GM19035 (cell line): ENCODE measurements around the gene IGSF9.

ENCODE experiments used
- ATAC-seq: cut with Tn5 transposase; IDR thresholded peaks from one replicate; pipeline ENCODE4 v1.9.1; 2021; ENCODE audit not compliant: unreplicated experiment

Gene IGSF9

GRCh38 chr1:159946242-159947187 lies 1.1 kb upstream of the IGSF9 start:
- no peak for ATAC-seq

GRCh38 chr1:159944623-159945455 lies 574 bp downstream of the IGSF9 start:
- no peak for ATAC-seq

GRCh38 chr1:159943908-159944622 lies 1.3 kb downstream of the IGSF9 start:
- ATAC-seq: no peak

- no peak for ATAC-seq
Measured at GRCh38 chr1:159943278-159943640, 2.2 kb downstream of the IGSF9 start.

GRCh38 chr1:159942632-159943277 lies 2.7 kb downstream of the IGSF9 start:
- ATAC-seq: no peak

- no peak for ATAC-seq
Measured at GRCh38 chr1:159941591-159942560, 3.5 kb downstream of the IGSF9 start.

GRCh38 chr1:159941141-159941540 lies 4.3 kb downstream of the IGSF9 start:
- no peak for ATAC-seq

- ATAC-seq: no peak
Measured at GRCh38 chr1:159940006-159940620, 5.3 kb downstream of the IGSF9 start.

- no peak for ATAC-seq
Measured at GRCh38 chr1:159939678-159940002, 5.8 kb downstream of the IGSF9 start.

- no peak for ATAC-seq
Measured at GRCh38 chr1:159938905-159939677, 6.3 kb downstream of the IGSF9 start.

- no peak for ATAC-seq
Measured at GRCh38 chr1:159938211-159938852, 7.1 kb downstream of the IGSF9 start.

GRCh38 chr1:159937054-159937750 lies 8.2 kb downstream of the IGSF9 start:
- ATAC-seq: no peak

GRCh38 chr1:159936273-159936904 lies 9.0 kb downstream of the IGSF9 start:
- no peak for ATAC-seq

GRCh38 chr1:159935719-159936272 lies 9.6 kb downstream of the IGSF9 start:
- no peak for ATAC-seq

GRCh38 chr1:159935305-159935704 lies 10.1 kb downstream of the IGSF9 start:
- ATAC-seq: no peak

GRCh38 chr1:159934136-159935039 lies 11.0 kb downstream of the IGSF9 start:
- ATAC-seq: no peak
